ENCODE data around the gene RAB4B.
"Not testable (repeated sequence)": the region's sequence is repeated elsewhere in the genome, so short reads cannot be mapped to it uniquely, and the experiment has no call there.

The RAB4B gene

GRCh38 chr19:40825460-40826095 is 47.5 kb downstream of the RAB4B start:
- DNase-seq: not testable (repeated sequence)

GRCh38 chr19:40826312-40826698 is 48.3 kb downstream of the RAB4B start:
- DNase-seq: not testable (repeated sequence)

GRCh38 chr19:40826699-40827385 is 48.8 kb downstream of the RAB4B start:
- peak; percentile 64 for DNase-seq

- DNase-seq: no peak
Observed at GRCh38 chr19:40827386-40828247, 49.6 kb downstream of the RAB4B start.

GRCh38 chr19:40829205-40829604 is 51.2 kb downstream of the RAB4B start:
- DNase-seq: no peak

- not testable (repeated sequence) for DNase-seq
Observed at GRCh38 chr19:40830741-40831140, 52.7 kb downstream of the RAB4B start.

- no peak for DNase-seq
Observed at GRCh38 chr19:40831502-40832430, 53.7 kb downstream of the RAB4B start.

GRCh38 chr19:40832431-40832790 is 54.4 kb downstream of the RAB4B start:
- not testable (repeated sequence) for DNase-seq

- DNase-seq: not testable (repeated sequence)
Observed at GRCh38 chr19:40833728-40834533, 55.9 kb downstream of the RAB4B start.

GRCh38 chr19:40836754-40837429 is 58.8 kb downstream of the RAB4B start:
- no peak for DNase-seq

GRCh38 chr19:40838477-40838876 is 60.4 kb downstream of the RAB4B start:
- DNase-seq: not testable (repeated sequence)

- DNase-seq: not testable (repeated sequence)
Observed at GRCh38 chr19:40842012-40842411, 64.0 kb downstream of the RAB4B start.

GRCh38 chr19:40842997-40843652 is 65.1 kb downstream of the RAB4B start:
- not testable (repeated sequence) for DNase-seq

- peak; percentile 69 for DNase-seq
Observed at GRCh38 chr19:40843653-40844052, 65.6 kb downstream of the RAB4B start.

All from activated effector memory CD4-positive, alpha-beta T cell treated with Interleukin-2 at 50 U/mL for 16 hours (primary cell).